ENCODE measurements around the gene MUC15. TPM values are rescaled to one million over a fixed set of nuclear protein-coding genes. Genes with fewer than 3 reads are reported as not detected.

MUC15 gene
- total RNA-seq, 1 experiment from 2014 or later, result 0.70 TPM

GRCh38 chr11:26519469-26519868, 52.6 kb downstream of the MUC15 start:
- H4K20me1 ChIP-seq (ENCODE audit: insufficient read depth), result no peaks in the 10 kb centered on the region
- POLR2A ChIA-PET (ENCODE audit: unreplicated experiment), result no interaction called here
- H3K27me3 ChIP-seq (ENCODE audit: insufficient read depth, low read depth), result no peaks in the 10 kb centered on the region
- no peaks in the 10 kb centered on the region for H3K9me2 ChIP-seq (ENCODE audit: insufficient read depth)
- H3K79me2 ChIP-seq (ENCODE audit: low read depth), result no peaks in the 10 kb centered on the region
- no peak for DNase-seq
- no TSS peak for BruUV-seq (replicated peaks)
- H3K27ac ChIP-seq, result no peak overlapping the region
- H3K4me1 ChIP-seq (replicated peaks; ENCODE audit: insufficient read depth), result no peaks in the 10 kb centered on the region
- H3K4me2 ChIP-seq, result no peak overlapping the region
- no peaks in the 10 kb centered on the region for H3K36me3 ChIP-seq (ENCODE audit: low read depth)
- CTCF ChIA-PET, result no interaction called here
- H3F3A ChIP-seq (ENCODE audit: insufficient read depth, low read depth), result no peaks in the 10 kb centered on the region
- H3K4me3 ChIP-seq, result no peak overlapping the region
- no peak overlapping the region for H2AFZ ChIP-seq
- H3K9me3 ChIP-seq (ENCODE audit: insufficient read depth, low read depth), result no peaks in the 10 kb centered on the region
- intact Hi-C loops (cut with micrococcal nuclease; ENCODE audit: unreplicated experiment), result no loop called here
- TF ChIP-seq CTCF (conservative IDR thresholded peaks at IDR 0.05) (no peak), EZH2 (IDR thresholded peaks at IDR 0.05; ENCODE audit: low read depth) (no peak)

DNA sequence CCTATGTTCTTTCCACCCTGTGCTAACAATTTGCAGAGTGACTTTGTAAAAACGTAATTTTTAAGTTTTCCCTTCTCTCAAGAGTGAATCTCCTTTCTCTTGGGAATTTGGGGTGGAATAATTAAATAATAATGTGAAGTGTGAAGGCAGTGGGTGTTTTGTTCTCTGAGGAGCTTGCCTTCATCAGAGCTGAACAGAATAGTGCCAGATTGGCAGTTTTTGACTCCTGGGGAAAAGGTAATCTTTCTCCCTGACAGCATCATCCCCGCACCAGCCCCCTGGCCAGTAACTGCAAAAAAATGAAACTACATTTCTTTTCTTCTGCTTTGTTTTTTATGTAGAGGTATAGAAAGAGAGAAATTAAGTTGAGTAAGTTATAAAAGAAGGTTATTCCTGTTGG, 59.9 kb downstream of the MUC15 start:
- H3K4me1 ChIP-seq (replicated peaks; ENCODE audit: insufficient read depth), result no peaks in the 10 kb centered on the region
- no peak overlapping the region for H3K27ac ChIP-seq
- no peaks in the 10 kb centered on the region for H3F3A ChIP-seq (ENCODE audit: insufficient read depth, low read depth)
- ChIA-PET CTCF (no interaction called here), POLR2A (ENCODE audit: unreplicated experiment) (no interaction called here)
- H3K27me3 ChIP-seq (ENCODE audit: insufficient read depth, low read depth), result peaks cover 6% of the 10 kb centered on the region; the same call in 1 of the 2 replicates
- no peak overlapping the region for H2AFZ ChIP-seq
- H3K36me3 ChIP-seq (ENCODE audit: low read depth), result no peaks in the 10 kb centered on the region
- no peak overlapping the region for H3K4me3 ChIP-seq
- no peaks in the 10 kb centered on the region for H3K9me2 ChIP-seq (ENCODE audit: insufficient read depth)
- TF ChIP-seq EZH2 (IDR thresholded peaks at IDR 0.05; ENCODE audit: low read depth) (no peak), CTCF (conservative IDR thresholded peaks at IDR 0.05) (no peak)
- H3K9me3 ChIP-seq (ENCODE audit: insufficient read depth, low read depth), result no peaks in the 10 kb centered on the region
- H3K79me2 ChIP-seq (ENCODE audit: low read depth), result no peaks in the 10 kb centered on the region
- DNase-seq, result no peak
- no peaks in the 10 kb centered on the region for H4K20me1 ChIP-seq (ENCODE audit: insufficient read depth)
- BruUV-seq (replicated peaks), result no TSS peak
- intact Hi-C loops (cut with micrococcal nuclease; ENCODE audit: unreplicated experiment), result no loop called here
- no peak overlapping the region for H3K4me2 ChIP-seq

DNA sequence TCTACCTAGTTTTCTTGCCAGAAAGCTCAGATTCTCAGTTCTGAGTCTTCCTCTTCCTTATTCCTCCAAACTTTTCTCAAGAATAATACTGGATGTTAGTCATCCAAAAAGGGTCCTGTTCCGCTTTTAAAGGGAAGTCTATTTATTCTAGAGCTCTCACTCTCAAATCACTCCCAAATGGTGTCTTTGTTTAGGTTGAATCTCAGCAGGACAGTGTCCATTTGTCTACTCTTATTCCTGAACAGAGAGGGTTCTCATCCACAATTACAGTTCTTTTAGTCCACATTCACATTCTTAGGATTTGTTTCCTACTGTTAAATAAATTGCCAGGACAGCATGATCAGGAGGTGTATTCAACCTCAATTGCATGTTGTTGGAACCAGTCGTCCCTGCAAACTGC, 61.3 kb downstream of the MUC15 start:
- intact Hi-C loops (cut with micrococcal nuclease; ENCODE audit: unreplicated experiment), result no loop called here

More for the DNA sequence above, 61.3 kb downstream of the MUC15 start:
- Histone ChIP-seq H4K20me1 (ENCODE audit: insufficient read depth) (no peaks in the 10 kb centered on the region), H3K27ac (no peak overlapping the region), H3K4me1 (replicated peaks; ENCODE audit: insufficient read depth) (no peaks in the 10 kb centered on the region), H3K27me3 (ENCODE audit: insufficient read depth, low read depth) (peaks cover 6% of the 10 kb centered on the region; the same call in 1 of the 2 replicates), H3K9me2 (ENCODE audit: insufficient read depth) (no peaks in the 10 kb centered on the region), H3K4me2 (no peak overlapping the region), H3K79me2 (ENCODE audit: low read depth) (no peaks in the 10 kb centered on the region), H3K9me3 (ENCODE audit: insufficient read depth, low read depth) (no peaks in the 10 kb centered on the region), H2AFZ (no peak overlapping the region), H3K36me3 (ENCODE audit: low read depth) (no peaks in the 10 kb centered on the region), H3K4me3 (no peak overlapping the region), H3F3A (ENCODE audit: insufficient read depth, low read depth) (no peaks in the 10 kb centered on the region)
- TF ChIP-seq CTCF (conservative IDR thresholded peaks at IDR 0.05) (no peak), EZH2 (IDR thresholded peaks at IDR 0.05; ENCODE audit: low read depth) (no peak)
- POLR2A ChIA-PET (ENCODE audit: unreplicated experiment), result no interaction called here
- BruUV-seq (replicated peaks), result no TSS peak
- DNase-seq, result no peak
- CTCF ChIA-PET, result no interaction called here

Data from PC-9 (cell line).